GM21381 (cell line): ENCODE data around the gene LAMB3.

Experiments used
- ATAC-seq: cut with Tn5 transposase; IDR thresholded peaks from one replicate; pipeline ENCODE4 v1.9.1; 2021; ENCODE audit warnings: mild to moderate bottlenecking, moderate library complexity; ENCODE audit not compliant: unreplicated experiment

LAMB3 gene

GRCh38 chr1:209569455-209570207 lies 82.6 kb downstream of the LAMB3 start:
- ATAC-seq = no peak

- ATAC-seq = no peak
These were observed 84.5 kb downstream of the LAMB3 start for GRCh38 chr1:209567698-209568175.

GRCh38 chr1:209565759-209566678 lies 86.2 kb downstream of the LAMB3 start:
- ATAC-seq = peak; percentile 87
